Body of pancreas (tissue), 4 donors: ENCODE measurements around the gene NXPE1. TPM values are rescaled to one million over a fixed set of nuclear protein-coding genes. Genes with fewer than 3 reads are reported as not detected.
"Not testable (repeated sequence)": the region's sequence is repeated elsewhere in the genome, so short reads cannot be mapped to it uniquely, and the experiment has no call there.

ENCODE experiments used
- ATAC-seq: fragments of 150-250 bp; one replicate; pipeline ENCODE4 v1.9.1; 2016
- DNase-seq, 4 donors: peaks; one replicate each; pipeline ENCODE4 v3.0.0-alpha.2; 2019
- H3K27ac ChIP-seq, 4 donors: fragments of 200-600 bp; sonication (generic); 1 replicate in 3 of 4; 2 replicates in 1 of 4; pipeline versions ENCODE4 v1.5.1 to v1.6.1; 2016 to 2019; ENCODE audit warnings: mild to moderate bottlenecking in 1 of 4, mixed read lengths in 1 of 4, moderate library complexity in 1 of 4
- H3K27me3 ChIP-seq, 2 donors: fragments of 200-600 bp; sonication (generic); one replicate each; pipeline ENCODE4 v1.6.0; 2016; ENCODE audit warnings: mild to moderate bottlenecking in 1 of 2
- H3K36me3 ChIP-seq, 2 donors: fragments of 200-600 bp; sonication (generic); replicated peaks in 1 of 2; 2 replicates each; pipeline ENCODE4 v1.5.1; 2016; ENCODE audit warnings: low read depth in 2 of 2; ENCODE audit not compliant: insufficient read depth in 1 of 2
- H3K4me1 ChIP-seq: fragments of 200-600 bp; sonication (generic); one replicate; pipeline ENCODE4 v1.6.0; 2016
- H3K4me3 ChIP-seq, 2 donors: fragments of 200-600 bp; sonication (generic); 1 replicate in 1 of 2; 2 replicates in 1 of 2; pipeline ENCODE4 v1.5.1; 2016 to 2019
- H3K9me3 ChIP-seq, 3 donors: fragments of 200-600 bp; sonication (generic); 1 replicate in 2 of 3; 2 replicates in 1 of 3; pipeline ENCODE4 v1.5.1; 2016
- CTCF ChIP-seq, 7 experiments: fragments of 450-650 bp in 4 of 7; fragments of 200-600 bp in 3 of 7; sonication (generic) in 3 of 7; IDR thresholded peaks; one replicate each; pipeline ENCODE4 v1.5.1; 2016 to 2019; ENCODE audit warnings: antibody characterized with exemption in 7 of 7
- POLR2A ChIP-seq, 3 donors: fragments of 450-650 bp; IDR thresholded peaks; one replicate each; pipeline ENCODE4 v1.6.1; 2016; ENCODE audit warnings: antibody characterized with exemption in 3 of 3, mild to moderate bottlenecking in 2 of 3
- WGBS, 2 donors: methylation state at CpG; one replicate each; pipeline ENCODE4 v1.1.5; 2017; 5-methylcytosine and 5-hydroxymethylcytosine counted together
- intact Hi-C: fragments of 100-400 bp; cut with DNase I; formaldehyde crosslinking; loops from one replicate; pipeline ENCODE4 v1.15.1; 2023
- total RNA-seq, 2 donors: library from RNA; depleted of rRNA; stranded (reverse); fragments of >200 nt; gene quantifications; one replicate each; pipeline ENCODE4 v1.1.0, GENCODE V29; 2016

The NXPE1 gene
- total RNA-seq, 2 donors from 2014 or later = not detected

- Histone ChIP-seq H3K9me3 (no peaks in the 10 kb centered on the region), H3K4me3 (no peak overlapping the region), H3K27me3 (no peaks in the 10 kb centered on the region), H3K4me1 (no peaks in the 10 kb centered on the region), H3K27ac (no peak overlapping the region), H3K36me3 (no peaks in the 10 kb centered on the region)
- DNase-seq (no peak), ATAC-seq (no peak)
- 65 to 92% methylated on average over 10 of the region's 10 CpGs for WGBS, 2 donors
- TF ChIP-seq POLR2A (IDR thresholded peaks at IDR 0.05) (no peak), CTCF (IDR thresholded peaks at IDR 0.05) (no peak)
- intact Hi-C loops = no loop called here
Measured at GRCh38 chr11:114605370-114605769, 45.7 kb upstream of the NXPE1 start.

- Histone ChIP-seq H3K4me1 (no peaks in the 10 kb centered on the region), H3K9me3 (no peaks in the 10 kb centered on the region), H3K36me3 (no peaks in the 10 kb centered on the region), H3K27ac (no peak overlapping the region), H3K4me3 (no peak overlapping the region), H3K27me3 (no peaks in the 10 kb centered on the region)
- TF ChIP-seq CTCF (IDR thresholded peaks at IDR 0.05) = no peak
- TF ChIP-seq POLR2A (IDR thresholded peaks at IDR 0.05) = no peak
- no peak for DNase-seq
- intact Hi-C loops = no loop called here
- WGBS, 2 donors = 34 to 50% methylated on average over 5 of the region's 5 CpGs
- ATAC-seq = no peak
Measured at GRCh38 chr11:114604886-114605285, 45.2 kb upstream of the NXPE1 start.

- ATAC-seq (no peak), DNase-seq (no peak)
- H3K9me3 ChIP-seq = no peaks in the 10 kb centered on the region
- H3K4me1 ChIP-seq = no peaks in the 10 kb centered on the region
- intact Hi-C loops = no loop called here
- no peaks in the 10 kb centered on the region for H3K36me3 ChIP-seq
- TF ChIP-seq POLR2A (IDR thresholded peaks at IDR 0.05) (no peak), CTCF (IDR thresholded peaks at IDR 0.05) (no peak)
- H3K27ac ChIP-seq = no peak overlapping the region
- 64 to 68% methylated on average over 13 of the region's 13 CpGs for WGBS, 2 donors
- H3K4me3 ChIP-seq = no peak overlapping the region
- H3K27me3 ChIP-seq = no peaks in the 10 kb centered on the region
Measured at GRCh38 chr11:114604179-114604813, 44.6 kb upstream of the NXPE1 start.

- H3K27me3 ChIP-seq, H3K4me1 ChIP-seq, H3K36me3 ChIP-seq, DNase-seq, H3K9me3 ChIP-seq, H3K4me3 ChIP-seq, H3K27ac ChIP-seq, ATAC-seq, intact Hi-C loops: not testable (repeated sequence)
- 46 to 47% methylated on average over 7 of the region's 7 CpGs for WGBS, 2 donors
Measured at GRCh38 chr11:114603151-114603550, 43.5 kb upstream of the NXPE1 start.

- Histone ChIP-seq H3K9me3 (no peaks in the 10 kb centered on the region), H3K27me3 (no peaks in the 10 kb centered on the region), H3K4me3 (no peak overlapping the region), H3K27ac (no peak overlapping the region), H3K4me1 (no peaks in the 10 kb centered on the region), H3K36me3 (no peaks in the 10 kb centered on the region)
- 77 to 79% methylated on average over 1 of the region's 1 CpG for WGBS, 2 donors
- TF ChIP-seq CTCF (IDR thresholded peaks at IDR 0.05) (no peak), POLR2A (IDR thresholded peaks at IDR 0.05) (no peak)
- DNase-seq (no peak), ATAC-seq (no peak)
- intact Hi-C loops = no loop called here
Measured at GRCh38 chr11:114598461-114598860, 38.8 kb upstream of the NXPE1 start.
